ENCODE measurements around the gene PTEN.

PTEN gene

GRCh38 chr10:88004451-88004850, 141.0 kb downstream of the PTEN start:
- no peaks in the 10 kb centered on the region for H3K4me1 ChIP-seq (ENCODE audit: insufficient read depth, low read length, poor library complexity, severe bottlenecking)
- no peaks in the 10 kb centered on the region for H3K27me3 ChIP-seq (ENCODE audit: insufficient read depth, low read length, poor library complexity, severe bottlenecking)
- no peaks in the 10 kb centered on the region for H3F3A ChIP-seq (ENCODE audit: low read depth)
- no peak overlapping the region for H3K4me2 ChIP-seq (ENCODE audit: low read depth, low read length, poor library complexity, severe bottlenecking)
- H4K20me1 ChIP-seq (ENCODE audit: insufficient read depth, low read length, poor library complexity, severe bottlenecking) = no peaks in the 10 kb centered on the region
- no peak overlapping the region for H3K9ac ChIP-seq (ENCODE audit: low read depth, low read length, poor library complexity, severe bottlenecking)
- H2AFZ ChIP-seq (ENCODE audit: low read length) = no peak overlapping the region
- H3K9me3 ChIP-seq (ENCODE audit: insufficient read depth, low read depth, low read length) = no peaks in the 10 kb centered on the region
- no peaks in the 10 kb centered on the region for H3K79me2 ChIP-seq (ENCODE audit: insufficient read depth, low read length)
- TF ChIP-seq CTCF (conservative IDR thresholded peaks at IDR 0.05; ENCODE audit: low read length) (no peak), EZH2phosphoT487 (IDR thresholded peaks at IDR 0.05; ENCODE audit: borderline replicate concordance) (no peak)
- H3K9me2 ChIP-seq (replicated peaks; ENCODE audit: low read depth, low read length) = no peaks in the 10 kb centered on the region
- H3K36me3 ChIP-seq (ENCODE audit: insufficient read depth, low read length) = no peaks in the 10 kb centered on the region
- H3K4me3 ChIP-seq (ENCODE audit: low read length, poor library complexity, severe bottlenecking) = no peak overlapping the region

GRCh38 chr10:88006261-88006660, 142.8 kb downstream of the PTEN start:
- Histone ChIP-seq H3F3A (ENCODE audit: low read depth) (no peaks in the 10 kb centered on the region), H3K9ac (ENCODE audit: low read depth, low read length, poor library complexity, severe bottlenecking) (no peak overlapping the region), H3K36me3 (ENCODE audit: insufficient read depth, low read length) (no peaks in the 10 kb centered on the region), H3K79me2 (ENCODE audit: insufficient read depth, low read length) (no peaks in the 10 kb centered on the region), H3K27me3 (ENCODE audit: insufficient read depth, low read length, poor library complexity, severe bottlenecking) (no peaks in the 10 kb centered on the region), H3K9me3 (ENCODE audit: insufficient read depth, low read depth, low read length) (no peaks in the 10 kb centered on the region), H3K4me1 (ENCODE audit: insufficient read depth, low read length, poor library complexity, severe bottlenecking) (no peaks in the 10 kb centered on the region), H3K4me2 (ENCODE audit: low read depth, low read length, poor library complexity, severe bottlenecking) (no peak overlapping the region), H3K4me3 (ENCODE audit: low read length, poor library complexity, severe bottlenecking) (no peak overlapping the region), H4K20me1 (ENCODE audit: insufficient read depth, low read length, poor library complexity, severe bottlenecking) (no peaks in the 10 kb centered on the region), H2AFZ (ENCODE audit: low read length) (no peak overlapping the region), H3K9me2 (replicated peaks; ENCODE audit: low read depth, low read length) (no peaks in the 10 kb centered on the region)
- TF ChIP-seq CTCF (conservative IDR thresholded peaks at IDR 0.05; ENCODE audit: low read length) (no peak), EZH2phosphoT487 (IDR thresholded peaks at IDR 0.05; ENCODE audit: borderline replicate concordance) (no peak)

- Histone ChIP-seq H3K9me3 (ENCODE audit: insufficient read depth, low read depth, low read length) (no peaks in the 10 kb centered on the region), H4K20me1 (ENCODE audit: insufficient read depth, low read length, poor library complexity, severe bottlenecking) (no peaks in the 10 kb centered on the region), H2AFZ (ENCODE audit: low read length) (no peak overlapping the region), H3K36me3 (ENCODE audit: insufficient read depth, low read length) (no peaks in the 10 kb centered on the region), H3K4me3 (ENCODE audit: low read length, poor library complexity, severe bottlenecking) (no peak overlapping the region), H3K4me1 (ENCODE audit: insufficient read depth, low read length, poor library complexity, severe bottlenecking) (no peaks in the 10 kb centered on the region), H3K27me3 (ENCODE audit: insufficient read depth, low read length, poor library complexity, severe bottlenecking) (no peaks in the 10 kb centered on the region), H3K9ac (ENCODE audit: low read depth, low read length, poor library complexity, severe bottlenecking) (no peak overlapping the region), H3F3A (ENCODE audit: low read depth) (no peaks in the 10 kb centered on the region), H3K9me2 (replicated peaks; ENCODE audit: low read depth, low read length) (no peaks in the 10 kb centered on the region), H3K79me2 (ENCODE audit: insufficient read depth, low read length) (no peaks in the 10 kb centered on the region), H3K4me2 (ENCODE audit: low read depth, low read length, poor library complexity, severe bottlenecking) (no peak overlapping the region)
- TF ChIP-seq EZH2phosphoT487 (IDR thresholded peaks at IDR 0.05; ENCODE audit: borderline replicate concordance) = no peak
These were observed 145.5 kb downstream of the PTEN start for GRCh38 chr10:88008866-88009470.

- Histone ChIP-seq H3K9me2 (replicated peaks; ENCODE audit: low read depth, low read length) (no peaks in the 10 kb centered on the region), H3F3A (ENCODE audit: low read depth) (no peaks in the 10 kb centered on the region), H3K79me2 (ENCODE audit: insufficient read depth, low read length) (no peaks in the 10 kb centered on the region), H3K4me3 (ENCODE audit: low read length, poor library complexity, severe bottlenecking) (no peak overlapping the region), H3K9ac (ENCODE audit: low read depth, low read length, poor library complexity, severe bottlenecking) (no peak overlapping the region), H3K4me1 (ENCODE audit: insufficient read depth, low read length, poor library complexity, severe bottlenecking) (no peaks in the 10 kb centered on the region), H3K4me2 (ENCODE audit: low read depth, low read length, poor library complexity, severe bottlenecking) (no peak overlapping the region), H4K20me1 (ENCODE audit: insufficient read depth, low read length, poor library complexity, severe bottlenecking) (no peaks in the 10 kb centered on the region), H2AFZ (ENCODE audit: low read length) (no peak overlapping the region), H3K27me3 (ENCODE audit: insufficient read depth, low read length, poor library complexity, severe bottlenecking) (no peaks in the 10 kb centered on the region), H3K9me3 (ENCODE audit: insufficient read depth, low read depth, low read length) (no peaks in the 10 kb centered on the region), H3K36me3 (ENCODE audit: insufficient read depth, low read length) (no peaks in the 10 kb centered on the region)
- TF ChIP-seq CTCF (conservative IDR thresholded peaks at IDR 0.05; ENCODE audit: low read length) = no peak
- TF ChIP-seq EZH2phosphoT487 (IDR thresholded peaks at IDR 0.05; ENCODE audit: borderline replicate concordance) = no peak
These were observed 149.2 kb downstream of the PTEN start for GRCh38 chr10:88012641-88013040.
